ENCODE measurements around the gene RRP36. TPM values are rescaled to one million over a fixed set of nuclear protein-coding genes. Genes with fewer than 3 reads are reported as not detected.

RRP36 gene
- total RNA-seq, 1 donor from 2014 or later, result 93.3 TPM

GRCh38 chr6:43078691-43079090, 57.3 kb downstream of the RRP36 start:
- Histone ChIP-seq H4K20me1 (ENCODE audit: low read depth) (peaks cover 68% of the 10 kb centered on the region), H3F3A (ENCODE audit: low read depth) (peaks cover 18% of the 10 kb centered on the region), H3K27ac (no peak overlapping the region), H3K9ac (no peak overlapping the region), H2AFZ (replicated peaks) (no peak overlapping the region), H3K4me3 (no peak overlapping the region), H3K36me3 (no peaks in the 10 kb centered on the region), H3K9me3 (ENCODE audit: low read depth) (no peaks in the 10 kb centered on the region), H3K79me2 (ENCODE audit: low read depth) (peaks cover 74% of the 10 kb centered on the region), H3K4me2 (peak overlapping the region; percentile 96), H3K4me1 (peaks cover 28% of the 10 kb centered on the region), H3K27me3 (no peaks in the 10 kb centered on the region)
- Mint-ChIP-seq H3K27me3 (ENCODE audit: insufficient read depth, low read depth) (peaks cover 7% of the 10 kb centered on the region), H3K4me1 (peaks cover 39% of the 10 kb centered on the region), H3K27ac (no peak overlapping the region), H3K4me3 (peak overlapping the region; percentile 67), H3K9me3 (no peaks in the 10 kb centered on the region), H3K36me3 (peaks cover 7% of the 10 kb centered on the region)
- TF ChIP-seq EZH2 (IDR thresholded peaks at IDR 0.05) (no peak), EZH2phosphoT487 (IDR thresholded peaks at IDR 0.05) (no peak), CTCF (IDR thresholded peaks at IDR 0.05) (no peak)
- no peak for DNase-seq (ENCODE audit: low spot score)

Other genes with a start within 250 kb of the RRP36 start
- gene BICRAL, start 239.6 kb upstream of the RRP36 start, total RNA-seq (ENCODE audit: low replicate concordance), result 8.6 TPM in 2 replicates
- 92.0 and 106 TPM in 2 replicates for gene RPL7L1, start 142.0 kb upstream of the RRP36 start, total RNA-seq (ENCODE audit: low replicate concordance)
- gene PTCRA, start 105.6 kb upstream of the RRP36 start, total RNA-seq (ENCODE audit: low replicate concordance), result not detected in 2 replicates
- gene CNPY3, start 92.1 kb upstream of the RRP36 start, total RNA-seq (ENCODE audit: low replicate concordance), result 38.0 and 65.4 TPM in 2 replicates
- gene GNMT, start 60.9 kb upstream of the RRP36 start, total RNA-seq (ENCODE audit: low replicate concordance), result 0.50 TPM in 1 of 2 replicates, not detected in the other
- 11.3 and 22.4 TPM in 2 replicates for gene PEX6, start 42.4 kb upstream of the RRP36 start, total RNA-seq (ENCODE audit: low replicate concordance)
- 75.0 and 103 TPM in 2 replicates for gene PPP2R5D, start 37.1 kb upstream of the RRP36 start, total RNA-seq (ENCODE audit: low replicate concordance)
- 73.1 and 88.3 TPM in 2 replicates for gene MEA1, start 7.7 kb upstream of the RRP36 start, total RNA-seq (ENCODE audit: low replicate concordance)
- 122 and 165 TPM in 2 replicates for gene KLHDC3, start 7.4 kb upstream of the RRP36 start, total RNA-seq (ENCODE audit: low replicate concordance)
- gene CUL7, start 32.2 kb downstream of the RRP36 start, total RNA-seq (ENCODE audit: low replicate concordance), result 23.1 and 43.7 TPM in 2 replicates
- gene MRPL2, start 37.8 kb downstream of the RRP36 start, total RNA-seq (ENCODE audit: low replicate concordance), result 20.7 and 31.7 TPM in 2 replicates
- gene KLC4, start 38.0 kb downstream of the RRP36 start, total RNA-seq (ENCODE audit: low replicate concordance), result 12.6 and 28.2 TPM in 2 replicates
- gene PTK7, start 54.7 kb downstream of the RRP36 start, total RNA-seq (ENCODE audit: low replicate concordance), result 68.0 and 155 TPM in 2 replicates
- 15.0 and 35.6 TPM in 2 replicates for gene SRF, start 149.6 kb downstream of the RRP36 start, total RNA-seq (ENCODE audit: low replicate concordance)
- gene CUL9, start 160.6 kb downstream of the RRP36 start, total RNA-seq (ENCODE audit: low replicate concordance), result 14.1 and 25.9 TPM in 2 replicates
- 25.2 and 113 TPM in 2 replicates for gene DNPH1, start 207.9 kb downstream of the RRP36 start, total RNA-seq (ENCODE audit: low replicate concordance)
- gene TTBK1, start 221.9 kb downstream of the RRP36 start, total RNA-seq (ENCODE audit: low replicate concordance), result 1.7 and 3.2 TPM in 2 replicates

Measured in neural progenitor cell (in vitro differentiated cells).